H1 (cell line): Measurements from ENCODE around the gene WDR19. TPM values are rescaled to one million over a fixed set of nuclear protein-coding genes. Genes with fewer than 3 reads are reported as not detected.

Source experiments
- CHD7 ChIP-seq: fragments of 300-600 bp; sonication (generic); IDR thresholded peaks from 2 replicates; pipeline ENCODE4 v1.7.1; 2012; ENCODE audit warnings: low read length, moderate library complexity, mild to moderate bottlenecking, inconsistent platforms; ENCODE audit not compliant: insufficient replicate concordance
- E2F6 ChIP-seq: IDR thresholded peaks from 2 replicates; pipeline ENCODE4 v1.6.1; 2012; ENCODE audit warnings: inconsistent platforms
- TBP ChIP-seq: IDR thresholded peaks from 2 replicates; pipeline ENCODE4 v1.6.1; 2011; ENCODE audit warnings: low read depth, low read length, improper control_type of control experiment
- polyA plus RNA-seq, 7 experiments: library from polyadenylated mRNA; depleted of rRNA in 3 of 7; stranded (reverse) in 5 of 7; unstranded in 2 of 7; fragments of >200 nt in 5 of 7; fragments of 200-250 nt in 2 of 7; gene quantifications; 1 replicate in 5 of 7; 2 replicates in 1 of 7; 4 replicates in 1 of 7; pipeline versions ENCODE4 v1.2.1 to v1.2.3, GENCODE V29; 2011 to 2013; ENCODE audit warnings: missing spikeins in 2 of 7, mixed read lengths in 2 of 7
- total RNA-seq: library from RNA; stranded (reverse); fragmentation: NEBNext Ultra II Directional; extraction: Animal tissue kit (Norgen Biotek cat#: 25700); gene quantifications from 2 replicates; pipeline ENCODE4 v1.2.1, GENCODE V29; 2021

The WDR19 gene
- total and polyA plus RNA-seq, 2 of the 8 experiments (the other 6 are each of a cell fraction or from before 2014, with no cell fraction given), result 22.2 to 23.3 TPM

- no peak for TF ChIP-seq CHD7
- no peak for TF ChIP-seq TBP
- TF ChIP-seq E2F6, result no peak
Observed at GRCh38 chr4:39279416-39279815, 97.1 kb downstream of the WDR19 start (continued).
